SU-DHL-6 (cell line): Measurements from ENCODE around the gene SCN4B.

Experiments used
- CTCF ChIP-seq: fragments of 200-600 bp; sonication (generic); IDR thresholded peaks from one replicate; pipeline ENCODE4 v1.5.1; 2017; ENCODE audit warnings: antibody characterized with exemption, mild to moderate bottlenecking, low read length, moderate library complexity; ENCODE audit not compliant: insufficient read depth, poor library complexity, severe bottlenecking
- EZH2phosphoT487 ChIP-seq: fragments of 200-600 bp; sonication (generic), shearing (Covaris generic); conservative IDR thresholded peaks from 2 replicates; pipeline ENCODE4 v1.6.1; 2018; ENCODE audit warnings: mild to moderate bottlenecking, antibody characterized with exemption, low read length, moderate library complexity, mixed read lengths

- no peak for TF ChIP-seq EZH2phosphoT487
- TF ChIP-seq CTCF = no peak
Observed at GRCh38 chr11:118153516-118153915, 893 bp upstream of the SCN4B start.
